Colonic mucosa (tissue), 4 donors: ENCODE results near the gene ZNF385C. TPM values are rescaled to one million over a fixed set of nuclear protein-coding genes. Genes with fewer than 3 reads are reported as not detected.

ENCODE experiments used
- DNase-seq: peaks from one replicate; pipeline ENCODE4 v3.0.0-alpha.2; 2020
- H3K27ac ChIP-seq: fragments of 200-600 bp; one replicate; pipeline ENCODE4 v1.8.0; 2021
- H3K27me3 ChIP-seq: fragments of 200-600 bp; one replicate; pipeline ENCODE4 v1.8.0; 2021
- H3K36me3 ChIP-seq: fragments of 200-600 bp; one replicate; pipeline ENCODE4 v1.8.0; 2021
- H3K4me1 ChIP-seq: fragments of 200-600 bp; one replicate; pipeline ENCODE4 v1.8.0; 2021; ENCODE audit warnings: mild to moderate bottlenecking
- H3K4me3 ChIP-seq: fragments of 200-600 bp; one replicate; pipeline ENCODE4 v1.8.0; 2021
- H3K9ac ChIP-seq, 2 donors: one replicate each; pipeline ENCODE4 v1.7.0; 2013; ENCODE audit warnings: control low read depth in 2 of 2, low read depth in 2 of 2, low read length in 2 of 2
- H3K9me3 ChIP-seq: fragments of 200-600 bp; one replicate; pipeline ENCODE4 v1.8.0; 2021
- CTCF ChIP-seq: fragments of 200-600 bp; IDR thresholded peaks from one replicate; pipeline ENCODE4 v1.8.0; 2022; ENCODE audit warnings: antibody characterized with exemption, mild to moderate bottlenecking
- intact Hi-C: fragments of 100-400 bp; cut with DNase I; formaldehyde crosslinking; loops from one replicate; pipeline ENCODE4 v1.14.1; 2022
- total RNA-seq, 2 donors: library from RNA; stranded (reverse); fragmentation: NEBNext Ultra II Directional in 1 of 2; extraction: Animal tissue kit (Norgen Biotek cat#: 25700) in 1 of 2; gene quantifications; one replicate each; pipeline ENCODE4 v1.2.1, GENCODE V29; 2021
- donor health status: healthy.
- donor health status: DM: no; HTN: no; CAD: no.
- donor health status: DM: no; HTN: no; CAD: no.

The ZNF385C gene
- total RNA-seq, 2 donors from 2014 or later, result 0.20 to 0.32 TPM

GRCh38 chr17:42071810-42072209, 26.5 kb downstream of the ZNF385C start:
- Histone ChIP-seq H3K36me3 (no peaks in the 10 kb centered on the region), H3K9ac (no peak overlapping the region), H3K4me1 (no peaks in the 10 kb centered on the region), H3K4me3 (no peak overlapping the region), H3K9me3 (no peaks in the 10 kb centered on the region), H3K27ac (no peak overlapping the region), H3K27me3 (peaks cover 22% of the 10 kb centered on the region)
- DNase-seq, result no peak
- no peak for TF ChIP-seq CTCF
- intact Hi-C loops, result no loop called here

- intact Hi-C loops, result loop anchor here (5.0 kb wide), 2 partner anchors 33 to 48 kb away; no protein-coding TSS in a partner anchor
- H3K27ac ChIP-seq, result no peak overlapping the region
Observed at GRCh38 chr17:42068979-42069378, 29.3 kb downstream of the ZNF385C start.

GRCh38 chr17:42067371-42068091, 30.7 kb downstream of the ZNF385C start:
- intact Hi-C loops, result loop anchor here (5.0 kb wide), 2 partner anchors 35 to 50 kb away; no protein-coding TSS in a partner anchor
- no peak overlapping the region for H3K9ac ChIP-seq

More at GRCh38 chr17:42068979-42069378, 29.3 kb downstream of the ZNF385C start:
- no peak for TF ChIP-seq CTCF
- Histone ChIP-seq H3K9ac (no peak overlapping the region), H3K36me3 (no peaks in the 10 kb centered on the region), H3K27me3 (peaks cover 22% of the 10 kb centered on the region), H3K4me3 (no peak overlapping the region), H3K9me3 (no peaks in the 10 kb centered on the region), H3K4me1 (no peaks in the 10 kb centered on the region)
- no peak for DNase-seq

GRCh38 chr17:42065201-42065600, 33.1 kb downstream of the ZNF385C start:
- Histone ChIP-seq H3K27me3 (no peaks in the 10 kb centered on the region), H3K27ac (no peak overlapping the region)

More at GRCh38 chr17:42067371-42068091, 30.7 kb downstream of the ZNF385C start:
- Histone ChIP-seq H3K27me3 (peaks cover 16% of the 10 kb centered on the region), H3K9me3 (no peaks in the 10 kb centered on the region), H3K27ac (no peak overlapping the region), H3K4me3 (no peak overlapping the region), H3K4me1 (no peaks in the 10 kb centered on the region), H3K36me3 (no peaks in the 10 kb centered on the region)
- TF ChIP-seq CTCF, result peak; percentile 91
- peak; percentile 81 for DNase-seq

GRCh38 chr17:42062681-42063080, 35.6 kb downstream of the ZNF385C start:
- no peak for DNase-seq
- Histone ChIP-seq H3K4me3 (no peak overlapping the region), H3K9ac (no peak overlapping the region), H3K27ac (no peak overlapping the region), H3K27me3 (no peaks in the 10 kb centered on the region), H3K9me3 (no peaks in the 10 kb centered on the region), H3K36me3 (no peaks in the 10 kb centered on the region), H3K4me1 (no peaks in the 10 kb centered on the region)
- TF ChIP-seq CTCF, result no peak
- intact Hi-C loops, result no loop called here

More at GRCh38 chr17:42065201-42065600, 33.1 kb downstream of the ZNF385C start:
- H3K9ac ChIP-seq, result no peak overlapping the region
- no peaks in the 10 kb centered on the region for H3K9me3 ChIP-seq
- intact Hi-C loops, result loop anchor here (5.0 kb wide), 2 partner anchors 37 to 52 kb away; no protein-coding TSS in a partner anchor
- H3K4me3 ChIP-seq, result no peak overlapping the region
- DNase-seq, result no peak
- H3K4me1 ChIP-seq, result no peaks in the 10 kb centered on the region
- no peaks in the 10 kb centered on the region for H3K36me3 ChIP-seq
- TF ChIP-seq CTCF, result no peak
